GM21825 (cell line): Measurements from ENCODE around the gene PPIB.
A peak's percentile ranks its signal among the peaks of the same experiment; 100 is the strongest.

Experiments
- ATAC-seq: cut with Tn5 transposase; IDR thresholded peaks from one replicate; pipeline ENCODE4 v1.9.1; 2021; ENCODE audit warnings: mild to moderate bottlenecking, moderate library complexity; ENCODE audit not compliant: unreplicated experiment

Gene PPIB

DNA sequence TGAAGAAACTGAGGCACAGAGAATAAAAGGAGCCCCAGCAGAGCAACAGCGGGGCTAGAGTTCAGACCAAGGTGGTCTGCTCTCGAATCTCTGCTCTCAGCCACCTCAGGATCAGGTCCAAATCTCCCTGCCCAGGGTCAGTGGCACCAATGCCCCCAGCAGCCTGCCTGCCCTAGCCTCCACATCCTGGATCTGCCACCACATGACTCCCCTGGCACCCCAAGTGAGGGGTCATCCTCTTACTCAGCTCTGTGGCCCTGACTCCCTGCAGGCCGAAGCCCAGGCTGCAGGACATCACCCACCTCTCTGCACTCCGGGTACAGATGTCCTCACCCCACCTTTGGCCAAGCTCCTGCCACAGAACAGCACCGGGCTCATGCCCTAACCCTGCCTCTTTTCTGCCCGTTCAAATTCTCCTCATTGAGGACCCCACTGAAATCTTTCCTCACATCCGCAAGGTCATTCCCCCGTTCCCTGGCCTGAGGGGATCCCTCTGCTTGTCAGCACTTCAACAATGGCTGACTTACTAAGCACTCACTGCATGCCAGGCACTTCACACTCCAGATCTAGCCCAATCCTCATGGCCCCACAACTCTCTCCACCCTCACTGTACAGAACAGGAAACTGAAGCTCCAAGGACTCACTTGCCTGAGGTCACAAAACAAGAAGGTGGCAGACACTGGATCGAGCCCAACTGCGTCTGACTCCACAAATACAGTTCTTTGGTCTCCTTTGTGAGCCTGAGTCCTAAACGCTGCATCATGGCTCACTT, 4.3 kb downstream of the PPIB start:
- no peak for ATAC-seq

- no peak for ATAC-seq
Measured at GRCh38 chr15:64157599-64158125, 5.2 kb downstream of the PPIB start.

- ATAC-seq: no peak
Measured at GRCh38 chr15:64156652-64157331, 6.0 kb downstream of the PPIB start.

DNA sequence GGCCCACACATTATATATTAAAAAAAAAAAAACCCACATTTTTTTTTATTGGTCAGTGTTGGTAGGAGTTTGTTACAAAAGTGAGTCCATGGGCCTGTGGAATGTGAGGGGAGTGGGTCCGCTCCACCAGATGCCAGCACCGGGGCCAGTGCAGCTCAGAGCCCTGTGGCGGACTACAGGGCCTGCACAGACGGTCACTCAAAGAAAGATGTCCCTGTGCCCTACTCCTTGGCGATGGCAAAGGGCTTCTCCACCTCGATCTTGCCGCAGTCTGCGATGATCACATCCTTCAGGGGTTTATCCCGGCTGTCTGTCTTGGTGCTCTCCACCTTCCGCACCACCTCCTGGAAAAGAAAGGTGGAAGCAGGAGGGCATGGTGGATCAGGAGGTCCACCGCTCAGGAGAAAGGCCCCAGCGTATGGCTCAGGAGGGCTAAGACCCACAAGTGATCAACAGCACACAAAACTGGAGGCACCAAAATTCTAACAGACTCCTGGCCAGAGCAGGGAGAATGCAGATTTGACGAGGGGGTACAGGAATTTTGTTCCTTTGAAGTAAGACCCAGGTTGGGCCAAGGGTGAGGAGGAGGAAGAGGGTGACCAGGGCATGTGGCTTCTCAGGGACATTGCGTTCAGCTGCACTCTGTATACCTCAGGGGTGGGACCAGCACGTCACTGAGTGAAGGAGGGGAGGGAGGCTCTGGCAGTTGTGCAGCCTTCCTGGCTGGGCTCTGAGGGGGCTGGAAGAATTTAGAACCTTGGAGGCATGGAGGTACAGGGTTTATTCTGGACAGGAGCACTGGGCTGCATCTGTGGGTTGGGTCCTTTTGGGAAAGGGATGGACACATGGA, 6.8 kb downstream of the PPIB start:
- no peak for ATAC-seq

GRCh38 chr15:64153480-64154367, 9.1 kb downstream of the PPIB start:
- peak; percentile 51 for ATAC-seq

DNA sequence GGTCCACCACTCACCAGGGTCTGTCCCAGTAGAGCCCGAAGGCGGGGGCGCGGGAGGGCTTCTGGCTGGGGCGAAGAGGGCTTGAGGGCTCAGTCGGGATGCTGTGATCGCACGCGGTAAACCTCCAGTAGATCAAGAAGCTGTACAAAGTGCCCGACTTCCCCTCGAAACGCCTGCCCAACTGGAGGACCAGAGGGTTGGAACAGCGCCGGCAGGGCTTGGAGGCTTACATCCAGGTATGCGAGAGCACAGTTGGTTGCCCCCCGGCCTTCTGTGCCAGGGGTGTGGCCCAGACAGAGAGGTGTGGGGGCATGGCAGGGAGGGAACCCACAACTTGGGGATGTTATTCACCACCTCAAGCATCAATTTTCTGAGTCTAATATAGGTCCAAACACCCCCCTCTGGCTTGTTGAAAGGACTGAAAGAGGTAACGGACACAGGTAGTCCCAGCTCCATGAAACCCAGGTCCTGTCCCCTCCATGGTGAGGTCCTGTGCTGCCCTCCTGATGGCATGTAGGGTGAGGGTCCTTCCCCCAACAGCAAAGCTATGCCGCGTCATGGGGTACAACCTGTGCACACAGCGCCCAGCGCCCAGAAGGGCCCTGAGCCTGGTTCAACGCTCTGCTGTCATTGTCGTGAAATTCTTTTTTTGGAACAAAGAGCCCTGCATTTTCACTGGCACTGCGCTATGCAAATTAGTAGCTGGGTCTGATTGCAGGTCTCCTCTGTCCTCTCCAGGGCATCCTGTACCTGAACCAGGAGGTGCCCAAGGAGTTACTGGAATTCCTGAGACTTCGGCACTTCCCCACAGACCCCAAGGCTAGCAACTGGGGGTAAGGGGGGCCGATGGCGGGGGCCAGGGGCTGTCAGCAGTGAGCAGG, 10.1 kb downstream of the PPIB start:
- ATAC-seq: peak; percentile 12

DNA sequence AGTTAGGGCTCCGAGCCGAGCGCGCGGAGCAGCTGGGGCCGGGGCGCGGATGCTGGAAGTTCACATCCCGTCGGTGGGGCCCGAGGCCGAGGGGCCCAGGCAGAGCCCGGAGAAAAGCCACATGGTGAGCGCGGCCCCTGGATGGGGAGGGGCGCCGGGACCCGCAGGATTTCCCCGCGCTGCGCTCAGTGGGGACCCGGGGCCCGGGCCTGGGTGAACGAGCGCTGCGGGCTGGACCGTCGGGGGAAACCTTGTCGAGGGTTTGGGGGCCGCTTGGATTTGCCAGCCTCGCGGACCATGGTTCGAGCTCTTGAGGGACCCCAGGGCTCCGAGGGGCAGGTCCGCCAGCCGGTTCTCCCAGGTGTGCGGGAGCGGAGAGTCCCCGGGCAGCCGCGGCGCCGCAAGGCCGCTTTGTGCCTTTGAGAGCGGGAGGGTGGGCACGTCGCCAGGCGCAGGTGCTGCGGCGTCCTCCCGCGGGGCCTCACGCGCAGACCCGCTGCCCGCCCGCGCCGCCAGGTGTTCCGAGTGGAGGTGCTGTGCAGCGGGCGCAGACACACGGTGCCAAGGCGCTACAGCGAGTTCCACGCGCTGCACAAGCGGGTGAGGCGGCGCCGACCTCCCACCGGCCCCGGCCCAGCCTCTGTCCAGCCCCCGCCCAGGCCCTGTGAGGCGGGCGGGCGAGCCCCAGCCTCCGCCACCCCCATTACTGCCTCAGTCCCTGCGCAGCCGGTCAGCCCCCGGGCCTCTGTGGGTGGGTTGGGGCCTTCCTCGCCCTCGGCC, 10.9 kb downstream of the PPIB start, which contains the start of gene SNX22:
TSS of gene SNX22 (plus strand) at position 5 of the 780 bp plus-strand sequence. CDS start at position 50, 45 bp downstream.
- peak; percentile 4 for ATAC-seq

DNA sequence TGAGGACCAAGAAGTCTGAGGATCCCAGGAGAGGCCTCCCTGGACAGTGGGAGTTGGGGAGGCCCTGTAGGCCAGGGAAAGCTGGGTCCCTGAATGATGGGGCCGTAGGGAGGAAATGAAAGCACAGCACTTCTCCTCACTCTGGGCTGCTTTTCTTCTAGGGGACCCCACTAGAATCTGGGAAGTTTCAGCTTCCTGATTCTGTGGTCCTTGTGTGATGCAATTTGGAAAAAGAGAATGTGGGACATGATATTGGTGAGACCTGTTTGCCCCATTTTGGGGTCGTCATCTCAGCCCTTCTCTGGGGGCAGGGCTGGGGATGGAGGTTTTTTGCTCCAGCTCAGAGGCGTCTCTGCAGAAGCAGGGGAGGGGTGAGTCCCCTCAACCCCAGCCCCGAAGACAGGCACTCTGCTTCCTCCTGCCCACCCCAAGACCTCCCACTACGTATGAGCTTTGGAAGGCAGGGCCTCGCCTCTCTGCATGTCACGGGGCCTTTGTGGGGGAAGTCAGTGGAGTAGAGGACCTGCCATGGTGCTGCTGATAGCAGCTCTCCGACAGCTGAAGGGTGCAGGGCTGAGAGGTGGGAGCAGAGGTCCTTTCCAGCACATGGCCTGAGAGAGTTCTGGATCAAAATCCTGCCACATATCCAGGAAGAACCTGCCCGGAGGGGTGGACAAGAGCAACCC, 12.8 kb downstream of the PPIB start:
- ATAC-seq: no peak

DNA sequence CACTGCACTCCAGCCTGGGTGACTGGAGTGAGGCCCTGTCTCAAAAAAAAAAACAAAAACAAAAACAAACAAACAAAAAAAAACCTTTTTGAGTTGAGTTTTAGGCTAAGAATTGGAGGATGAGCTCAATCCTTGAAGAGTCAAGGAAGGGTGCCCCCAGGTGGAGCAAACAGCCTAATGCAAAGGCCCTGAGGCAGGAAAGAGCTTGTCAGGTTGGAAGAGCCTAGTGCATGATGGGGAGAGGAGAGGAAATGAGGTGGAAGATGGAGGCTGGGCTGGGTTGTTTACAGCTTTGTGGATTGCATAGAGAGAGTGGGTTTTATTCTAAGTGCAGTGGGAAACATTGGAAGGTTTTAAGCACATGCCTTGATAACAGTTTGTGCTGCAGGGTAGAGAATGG, 13.4 kb downstream of the PPIB start:
- ATAC-seq: no peak

- ATAC-seq: no peak
Measured at GRCh38 chr15:64148581-64148980, 14.2 kb downstream of the PPIB start.

- no peak for ATAC-seq
Measured at GRCh38 chr15:64148168-64148567, 14.7 kb downstream of the PPIB start.

GRCh38 chr15:64146885-64147681, 15.7 kb downstream of the PPIB start:
- no peak for ATAC-seq

DNA sequence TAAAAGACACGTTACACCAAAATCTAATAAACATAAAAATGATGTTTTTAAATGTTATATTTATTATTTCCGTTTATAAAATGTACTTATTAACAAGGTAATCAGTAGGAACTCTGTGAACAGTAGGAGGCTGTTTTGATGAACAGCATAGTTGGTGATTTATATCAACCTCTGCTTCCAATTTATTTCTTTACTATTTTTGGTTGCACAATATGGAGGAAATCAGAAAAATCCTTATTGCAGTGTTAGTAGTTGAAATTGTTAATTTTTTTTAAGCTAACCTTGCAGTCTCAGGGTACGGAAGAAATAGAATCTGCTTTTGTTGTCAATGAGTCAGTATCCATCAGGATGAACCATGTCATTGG, 16.3 kb downstream of the PPIB start:
- no peak for ATAC-seq

GRCh38 chr15:64146041-64146440, 16.8 kb downstream of the PPIB start:
- ATAC-seq: no peak

DNA sequence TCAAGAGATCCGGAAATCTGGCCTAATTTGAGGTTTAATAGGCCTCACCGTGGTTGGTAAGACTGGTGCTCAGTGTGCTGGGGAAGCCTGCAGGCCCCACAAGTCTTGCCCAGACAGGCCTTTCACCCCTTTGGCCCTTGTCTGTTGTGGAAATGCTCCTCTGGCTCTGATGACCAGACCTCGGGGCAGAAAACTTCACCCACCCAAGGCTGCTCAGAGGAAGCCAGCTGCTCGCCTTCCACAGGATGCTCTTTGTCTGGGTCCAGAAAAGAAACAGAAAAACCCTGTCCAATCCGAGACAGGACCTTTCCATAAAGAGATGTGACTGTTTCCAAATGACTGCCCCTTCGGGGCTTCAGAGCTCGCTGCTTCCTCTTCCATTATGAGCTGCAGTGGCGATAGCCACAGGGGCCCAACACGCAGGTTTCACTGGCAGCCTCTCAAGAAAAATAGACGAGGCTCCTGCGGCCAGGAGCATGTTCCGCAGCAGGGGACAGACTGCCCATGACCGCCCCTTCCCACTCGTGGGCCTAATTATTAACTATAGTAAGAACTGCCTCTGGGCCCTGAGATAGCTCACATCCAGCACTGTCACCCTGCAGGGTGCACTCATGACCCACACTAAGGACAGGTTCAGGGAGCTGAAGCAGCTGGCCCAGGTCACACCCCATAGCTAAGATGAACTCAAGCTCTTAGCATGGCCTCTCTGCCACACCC, 18.1 kb downstream of the PPIB start:
- ATAC-seq: peak; percentile 49

DNA sequence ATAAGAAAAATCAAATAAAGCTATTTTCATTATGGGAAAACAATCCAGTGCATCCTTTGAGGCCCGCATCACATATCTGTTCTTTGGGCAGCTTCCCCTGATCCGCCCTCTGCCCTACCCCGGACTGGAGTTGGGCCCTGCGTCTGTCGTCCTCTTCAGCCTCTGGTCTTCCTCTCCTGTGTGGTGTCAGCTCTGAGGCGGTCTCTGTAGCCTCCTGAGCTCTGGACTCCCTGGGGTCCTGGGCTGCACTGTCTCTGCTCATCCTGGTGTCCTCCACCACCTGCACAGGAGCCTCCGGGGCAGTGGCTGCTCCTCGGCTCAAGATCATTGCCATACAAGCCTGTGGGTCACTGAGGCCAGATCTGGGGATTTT, 18.6 kb downstream of the PPIB start:
- ATAC-seq: peak; percentile 18

GRCh38 chr15:64143276-64143675, 19.5 kb downstream of the PPIB start:
- no peak for ATAC-seq
